G401 (cell line): ENCODE measurements around the gene CHM. TPM values are rescaled to one million over a fixed set of nuclear protein-coding genes. Genes with fewer than 3 reads are reported as not detected.
"Not testable (repeated sequence)": the region's sequence is repeated elsewhere in the genome, so short reads cannot be mapped to it uniquely, and the experiment has no call there.

Source experiments
- DNase-seq: peaks from one replicate; pipeline ENCODE4 v3.0.0-alpha.2; 2015; ENCODE audit warnings: low spot score
- in situ Hi-C: cut with HindIII; loops from 2 replicates; pipeline ENCODE4 v1.10.0; 2016; ENCODE audit warnings: low sequenced_read_pairs, mixed read lengths
- total RNA-seq: library from RNA; depleted of rRNA; stranded (reverse); fragments of >200 nt; shearing (Covaris generic); gene quantifications from 2 replicates; pipeline ENCODE4 v1.2.3, GENCODE V29; 2014; rRNA removed

Gene CHM
- total RNA-seq = 13.9 and 30.8 TPM in 2 replicates

- in situ Hi-C loops = no loop called here
- DNase-seq = peak; percentile 90
Measured at GRCh38 chrX:86047174-86047935, at the start of gene CHM. CHM (minus strand) TSS chrX:86047558; CDS start chrX:86047532, 26 bp downstream.

- DNase-seq = no peak
- in situ Hi-C loops = no loop called here
Measured at GRCh38 chrX:86078650-86079049, 31.3 kb upstream of the CHM start.

- DNase-seq = no peak
- in situ Hi-C loops = no loop called here
Measured at GRCh38 chrX:86066998-86067397, 19.6 kb upstream of the CHM start.

- in situ Hi-C loops = no loop called here
- DNase-seq = no peak
Measured at GRCh38 chrX:86061407-86061806, 14.0 kb upstream of the CHM start.

- no peak for DNase-seq
- in situ Hi-C loops = no loop called here
Measured at GRCh38 chrX:86051741-86052140, 4.4 kb upstream of the CHM start.

- in situ Hi-C loops = no loop called here
- DNase-seq = no peak
Measured at GRCh38 chrX:86047936-86048280, 550 bp upstream of the CHM start.

- no peak for DNase-seq
- in situ Hi-C loops = no loop called here
Measured at GRCh38 chrX:86044216-86044615, 3.1 kb downstream of the CHM start.

- in situ Hi-C loops = no loop called here
- no peak for DNase-seq
Measured at GRCh38 chrX:86039625-86040568, 7.5 kb downstream of the CHM start.

- DNase-seq = no peak
- in situ Hi-C loops = no loop called here
Measured at GRCh38 chrX:86033385-86033784, 14.0 kb downstream of the CHM start.

- in situ Hi-C loops = no loop called here
- no peak for DNase-seq
Measured at GRCh38 chrX:86028681-86029080, 18.7 kb downstream of the CHM start.

- in situ Hi-C loops = no loop called here
Measured at GRCh38 chrX:86023811-86024210, 23.5 kb downstream of the CHM start.

GRCh38 chrX:86021652-86022289 lies 25.6 kb downstream of the CHM start:
- no peak for DNase-seq
- in situ Hi-C loops = no loop called here

More at GRCh38 chrX:86023811-86024210, 23.5 kb downstream of the CHM start:
- DNase-seq = no peak

- DNase-seq = no peak
- in situ Hi-C loops = no loop called here
Measured at GRCh38 chrX:86016139-86016538, 31.2 kb downstream of the CHM start.

- DNase-seq, in situ Hi-C loops: not testable (repeated sequence)
Measured at GRCh38 chrX:86014959-86015358, 32.4 kb downstream of the CHM start.

GRCh38 chrX:86014421-86014820 lies 32.9 kb downstream of the CHM start:
- DNase-seq = no peak
- in situ Hi-C loops = no loop called here

- in situ Hi-C loops = no loop called here
- DNase-seq = no peak
Measured at GRCh38 chrX:86013792-86014191, 33.6 kb downstream of the CHM start.

- in situ Hi-C loops = no loop called here
- DNase-seq = no peak
Measured at GRCh38 chrX:86012188-86012587, 35.2 kb downstream of the CHM start.

- in situ Hi-C loops, DNase-seq: not testable (repeated sequence)
Measured at GRCh38 chrX:86009803-86010202, 37.6 kb downstream of the CHM start.

GRCh38 chrX:86007891-86008290 lies 39.5 kb downstream of the CHM start:
- in situ Hi-C loops, DNase-seq: not testable (repeated sequence)
